Inflammatory macrophage treated with lipopolysaccharide for 1 hour (primary cell): Measurements from ENCODE around the gene LCORL.

Experiments used
- DNase-seq, 2 donors: peaks; one replicate each; pipeline ENCODE4 v3.0.0-alpha.2; 2020 to 2022

LCORL gene

GRCh38 chr4:17846266-17846665 is 175.3 kb downstream of the LCORL start:
- no peak for DNase-seq

GRCh38 chr4:17823871-17824669 is 197.5 kb downstream of the LCORL start:
- no peak for DNase-seq

GRCh38 chr4:17817027-17817426 is 204.5 kb downstream of the LCORL start:
- DNase-seq = peak; percentile 47 to 62

- no peak for DNase-seq
These were observed 205.4 kb downstream of the LCORL start for GRCh38 chr4:17816142-17816541.

GRCh38 chr4:17814140-17814539 is 207.4 kb downstream of the LCORL start:
- DNase-seq = peak; percentile 58 to 62

- no peak for DNase-seq
These were observed 208.8 kb downstream of the LCORL start for GRCh38 chr4:17812801-17813200.

GRCh38 chr4:17812125-17812524 is 209.4 kb downstream of the LCORL start:
- no peak for DNase-seq

- DNase-seq = peak in 1 of 2 donors; percentile 13
These were observed 210.4 kb downstream of the LCORL start for GRCh38 chr4:17811078-17811603.

GRCh38 chr4:17810260-17811077 is 211.1 kb downstream of the LCORL start, which contains the start of the genes DCAF16 and NCAPG:
Gene DCAF16 (minus strand): TSS chr4:17810757. CDS start chr4:17804141, 6,616 bp downstream.
Gene NCAPG (plus strand): TSS chr4:17810979. CDS start chr4:17811078, 99 bp downstream.
- DNase-seq = peak; percentile 99 to 100

GRCh38 chr4:17809667-17810066 is 211.9 kb downstream of the LCORL start:
- no peak for DNase-seq

GRCh38 chr4:17807446-17807845 is 214.1 kb downstream of the LCORL start:
- no peak for DNase-seq

GRCh38 chr4:17805580-17806155 is 215.9 kb downstream of the LCORL start:
- DNase-seq = no peak

- DNase-seq = no peak
These were observed 223.7 kb downstream of the LCORL start for GRCh38 chr4:17797808-17798207.

- DNase-seq = no peak
These were observed 226.8 kb downstream of the LCORL start for GRCh38 chr4:17794730-17795129.
